ENCODE data around the gene SCUBE1.

Gene SCUBE1

GRCh38 chr22:43295660-43296059 is 47.5 kb downstream of the SCUBE1 start:
- no peaks in the 10 kb centered on the region for H3K9me3 ChIP-seq (ENCODE audit: control insufficient read depth, low read length)
- H3K4me2 ChIP-seq (ENCODE audit: low read length): no peak overlapping the region
- no peak for TF ChIP-seq CTCF (IDR thresholded peaks at IDR 0.05)
- H3K36me3 ChIP-seq (ENCODE audit: control insufficient read depth, insufficient read depth, low read length): no peaks in the 10 kb centered on the region
- no peak overlapping the region for H3K4me3 ChIP-seq (ENCODE audit: low read depth, low read length)
- no peak overlapping the region for H2AFZ ChIP-seq
- no peak overlapping the region for H3K9ac ChIP-seq
- H3K27me3 ChIP-seq (ENCODE audit: control insufficient read depth, insufficient read depth, low read length): no peaks in the 10 kb centered on the region
- H3K27ac ChIP-seq: no peak overlapping the region
- H3K79me2 ChIP-seq: no peaks in the 10 kb centered on the region
- H3K4me1 ChIP-seq: no peaks in the 10 kb centered on the region

- Histone ChIP-seq H3K9me3 (ENCODE audit: control insufficient read depth, low read length) (no peaks in the 10 kb centered on the region), H3K79me2 (no peaks in the 10 kb centered on the region), H3K27me3 (ENCODE audit: control insufficient read depth, insufficient read depth, low read length) (no peaks in the 10 kb centered on the region), H3K36me3 (ENCODE audit: control insufficient read depth, insufficient read depth, low read length) (no peaks in the 10 kb centered on the region), H2AFZ (no peak overlapping the region), H3K4me1 (no peaks in the 10 kb centered on the region), H3K9ac (no peak overlapping the region), H3K27ac (no peak overlapping the region), H3K4me3 (ENCODE audit: low read depth, low read length) (no peak overlapping the region), H3K4me2 (ENCODE audit: low read length) (no peak overlapping the region)
- no peak for TF ChIP-seq CTCF (IDR thresholded peaks at IDR 0.05)
Measured at GRCh38 chr22:43295173-43295572, 48.0 kb downstream of the SCUBE1 start.

- Histone ChIP-seq H3K27ac (no peak overlapping the region), H3K4me3 (ENCODE audit: low read depth, low read length) (no peak overlapping the region), H3K4me2 (ENCODE audit: low read length) (no peak overlapping the region), H3K79me2 (no peaks in the 10 kb centered on the region), H2AFZ (no peak overlapping the region), H3K27me3 (ENCODE audit: control insufficient read depth, insufficient read depth, low read length) (no peaks in the 10 kb centered on the region), H3K4me1 (no peaks in the 10 kb centered on the region), H3K36me3 (ENCODE audit: control insufficient read depth, insufficient read depth, low read length) (no peaks in the 10 kb centered on the region), H3K9me3 (ENCODE audit: control insufficient read depth, low read length) (no peaks in the 10 kb centered on the region), H3K9ac (no peak overlapping the region)
- TF ChIP-seq CTCF (IDR thresholded peaks at IDR 0.05): no peak
Measured at GRCh38 chr22:43293655-43294392, 49.3 kb downstream of the SCUBE1 start.

- Histone ChIP-seq H3K9ac (no peak overlapping the region), H3K27ac (no peak overlapping the region), H3K4me1 (no peaks in the 10 kb centered on the region)
Measured at GRCh38 chr22:43293259-43293654, 49.9 kb downstream of the SCUBE1 start.

More at GRCh38 chr22:43293259-43293654, 49.9 kb downstream of the SCUBE1 start:
- H3K27me3 ChIP-seq (ENCODE audit: control insufficient read depth, insufficient read depth, low read length): no peaks in the 10 kb centered on the region
- no peaks in the 10 kb centered on the region for H3K9me3 ChIP-seq (ENCODE audit: control insufficient read depth, low read length)
- no peak for TF ChIP-seq CTCF (IDR thresholded peaks at IDR 0.05)
- H2AFZ ChIP-seq: no peak overlapping the region
- H3K79me2 ChIP-seq: no peaks in the 10 kb centered on the region
- no peak overlapping the region for H3K4me3 ChIP-seq (ENCODE audit: low read depth, low read length)
- H3K4me2 ChIP-seq (ENCODE audit: low read length): no peak overlapping the region
- H3K36me3 ChIP-seq (ENCODE audit: control insufficient read depth, insufficient read depth, low read length): no peaks in the 10 kb centered on the region
